Hematopoietic multipotent progenitor cell treated with erythropoietin and hydrocortisone succinate and interleukin-3 and kit ligand, for 17 days (in vitro differentiated cells): Measurements from ENCODE around the gene MKNK2.

Experiments
- DNase-seq: peaks from one replicate; pipeline ENCODE4 v3.0.0-alpha.2; 2015; ENCODE audit warnings: low spot score

MKNK2 gene

GRCh38 chr19:2032296-2032941 lies 18.6 kb downstream of the MKNK2 start:
- no peak for DNase-seq

GRCh38 chr19:2027361-2027760 lies 23.7 kb downstream of the MKNK2 start:
- DNase-seq = no peak

DNA sequence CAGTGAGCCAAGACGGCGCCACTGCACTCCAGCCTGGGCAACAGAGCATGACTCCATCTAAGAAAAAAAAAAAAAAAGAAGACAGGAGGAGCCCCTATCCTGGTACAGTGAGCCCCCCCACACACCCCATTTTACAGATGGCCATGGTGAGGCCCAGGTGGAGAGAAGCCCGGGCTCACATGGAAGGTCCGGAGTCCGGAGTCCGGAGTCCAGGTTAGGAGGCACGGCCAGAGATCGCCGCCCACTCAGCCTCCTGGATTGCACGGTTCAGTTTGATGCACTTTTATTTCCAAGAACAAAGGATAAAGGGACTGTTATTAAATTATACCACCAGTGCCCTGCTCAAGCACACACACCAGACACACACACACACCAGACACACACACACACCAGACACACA lies 24.3 kb downstream of the MKNK2 start:
- DNase-seq = no peak

DNA sequence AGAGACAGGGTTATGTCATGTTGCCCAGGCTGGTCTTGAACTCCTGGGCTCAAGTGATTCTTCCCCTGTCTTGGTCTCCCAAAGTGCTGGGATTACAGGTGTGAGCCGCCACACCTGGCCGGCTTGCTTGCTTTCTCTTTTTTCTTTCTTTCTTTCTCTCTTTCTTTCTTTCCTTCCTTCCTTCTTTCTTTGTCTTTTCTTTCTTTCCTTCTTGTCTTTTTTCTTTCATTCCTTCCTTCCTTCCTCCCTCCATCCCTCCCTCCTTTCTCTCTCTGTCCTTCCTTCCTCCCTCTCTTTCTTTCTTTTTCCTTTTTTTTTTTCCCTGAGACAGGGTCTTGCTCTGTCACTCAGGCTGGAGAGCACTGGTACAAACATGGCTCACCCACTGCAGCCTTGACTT lies 28.8 kb downstream of the MKNK2 start:
- DNase-seq = no peak

- DNase-seq = no peak
Observed at GRCh38 chr19:2021453-2022140, 29.4 kb downstream of the MKNK2 start.

DNA sequence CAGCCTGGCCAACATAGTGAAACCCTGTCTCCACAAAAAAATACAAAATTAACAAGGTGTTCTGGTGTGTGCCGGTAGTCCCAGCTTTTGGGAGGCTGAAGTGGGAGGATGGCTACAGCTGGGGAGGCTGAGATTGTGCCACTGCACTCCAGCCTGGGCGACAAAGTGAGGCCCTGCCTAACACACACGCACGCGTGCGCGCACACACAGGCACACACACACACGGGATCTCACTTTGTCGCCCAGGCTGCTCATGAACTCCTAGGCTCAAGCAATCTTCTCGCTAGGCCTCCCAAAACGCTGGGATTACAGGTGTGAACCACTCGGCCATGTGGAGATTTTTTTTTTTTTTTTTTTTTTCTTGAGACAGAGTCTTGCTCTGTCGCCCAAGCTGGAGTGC lies 32.3 kb downstream of the MKNK2 start:
- DNase-seq = no peak

GRCh38 chr19:2016041-2016807 lies 34.8 kb downstream of the MKNK2 start:
- DNase-seq = peak; percentile 40

- DNase-seq = peak; percentile 46
Observed at GRCh38 chr19:2015608-2015950, 35.5 kb downstream of the MKNK2 start, which contains the start of gene BTBD2. TSS of gene BTBD2 (minus strand) at chr19:2015714. CDS start at chr19:2015703, 11 bp downstream.

DNA sequence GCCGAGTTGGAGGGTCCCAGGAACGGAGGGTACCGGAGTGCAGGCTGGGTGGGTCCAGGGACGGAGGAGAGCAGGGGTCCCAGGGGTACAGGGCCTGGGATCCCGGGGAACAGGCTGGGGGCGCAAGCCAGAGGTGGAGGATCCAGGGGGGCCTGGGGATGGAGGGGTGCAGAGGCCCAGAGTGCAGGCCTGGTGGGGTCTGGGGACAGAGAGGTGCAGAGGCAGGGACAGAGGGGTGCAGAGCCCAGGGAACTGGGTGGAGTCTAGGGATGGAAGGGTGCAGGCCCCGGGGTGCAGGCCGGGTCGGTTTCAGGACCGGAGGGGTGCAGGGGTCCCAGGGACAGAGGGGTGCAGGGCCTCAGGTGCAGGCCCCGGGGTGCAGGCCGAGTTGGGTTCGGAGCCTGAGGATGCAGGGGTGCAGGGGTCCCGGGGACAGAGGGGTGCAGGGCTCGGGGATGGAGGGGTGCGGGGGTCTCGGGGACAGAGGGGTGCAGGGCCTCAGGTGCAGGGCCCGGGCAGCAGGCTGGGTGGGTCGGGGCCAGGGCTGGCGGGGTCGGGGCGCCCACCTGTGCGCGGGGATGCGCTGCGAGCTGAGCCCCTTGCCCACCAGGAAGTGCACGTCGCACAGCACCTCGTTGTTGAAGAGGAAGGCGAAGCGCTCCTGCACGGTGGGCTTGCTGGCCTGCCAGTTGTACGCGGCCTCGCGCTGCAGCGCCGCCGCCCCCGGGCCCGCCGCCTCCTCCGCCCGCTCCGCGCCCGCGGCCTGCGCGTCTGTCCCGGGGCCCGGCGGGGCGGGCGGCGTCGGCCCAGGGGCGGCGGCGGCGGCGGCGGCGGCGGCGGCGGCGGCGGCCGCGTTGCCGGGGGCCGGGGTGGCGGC lies 36.1 kb downstream of the MKNK2 start:
- no peak for DNase-seq

DNA sequence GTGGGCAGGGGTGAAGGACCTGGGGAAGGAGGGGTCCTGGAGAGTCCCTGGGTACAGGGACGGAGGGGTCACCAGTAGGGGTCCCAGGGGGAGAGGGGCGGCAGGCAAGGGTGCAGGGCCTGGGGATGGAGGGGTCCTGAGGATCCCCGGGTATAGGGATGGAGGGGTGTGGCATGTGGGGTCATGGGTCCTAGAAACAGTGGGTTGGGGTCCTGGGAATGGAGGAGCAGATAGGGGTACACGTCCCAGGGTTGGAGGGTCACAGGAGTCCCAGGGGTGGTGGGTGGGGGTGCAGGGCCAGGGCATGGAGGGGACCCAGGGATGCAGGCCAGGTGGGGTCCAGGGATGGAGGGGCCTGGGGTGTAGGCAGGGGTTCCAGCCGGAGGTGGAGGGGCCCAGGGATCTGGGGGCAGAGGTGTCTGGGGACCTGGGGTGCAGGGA lies 36.9 kb downstream of the MKNK2 start:
- DNase-seq = no peak

DNA sequence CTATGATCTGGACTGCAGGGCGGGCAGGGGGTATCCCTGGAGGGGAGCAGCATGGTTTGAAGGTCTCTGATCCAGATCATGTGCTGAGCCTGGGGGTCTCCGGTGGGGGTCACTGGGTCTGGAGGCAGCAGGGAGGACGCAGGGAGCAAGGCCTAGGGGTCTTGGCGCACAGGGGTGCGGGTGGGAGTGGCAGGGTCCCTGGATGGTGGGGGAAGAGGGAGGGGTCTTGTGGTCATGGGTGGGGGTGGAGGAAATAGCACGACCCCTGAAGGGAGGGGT lies 37.4 kb downstream of the MKNK2 start:
- no peak for DNase-seq

- DNase-seq = no peak
Observed at GRCh38 chr19:2012941-2013682, 37.9 kb downstream of the MKNK2 start.

DNA sequence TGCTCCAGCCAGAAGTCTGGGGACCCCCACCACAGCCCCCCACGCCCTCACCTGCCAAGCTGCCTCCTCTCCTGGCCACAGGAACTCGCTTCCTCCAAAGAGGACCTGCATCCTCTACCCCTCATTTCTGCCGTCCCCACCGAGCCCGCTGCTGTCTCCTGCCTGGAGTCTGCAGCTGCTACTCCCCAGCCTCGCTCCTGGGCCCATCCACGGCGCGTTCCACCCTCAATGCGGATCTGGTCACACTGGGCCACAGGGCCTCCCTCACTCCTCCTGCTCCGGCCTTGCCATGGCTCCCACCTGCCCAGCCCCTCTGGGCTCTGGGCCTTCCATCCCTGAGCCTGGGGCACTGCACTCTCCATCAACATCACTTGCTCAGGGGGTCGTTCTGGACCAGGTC lies 39.9 kb downstream of the MKNK2 start:
- no peak for DNase-seq

DNA sequence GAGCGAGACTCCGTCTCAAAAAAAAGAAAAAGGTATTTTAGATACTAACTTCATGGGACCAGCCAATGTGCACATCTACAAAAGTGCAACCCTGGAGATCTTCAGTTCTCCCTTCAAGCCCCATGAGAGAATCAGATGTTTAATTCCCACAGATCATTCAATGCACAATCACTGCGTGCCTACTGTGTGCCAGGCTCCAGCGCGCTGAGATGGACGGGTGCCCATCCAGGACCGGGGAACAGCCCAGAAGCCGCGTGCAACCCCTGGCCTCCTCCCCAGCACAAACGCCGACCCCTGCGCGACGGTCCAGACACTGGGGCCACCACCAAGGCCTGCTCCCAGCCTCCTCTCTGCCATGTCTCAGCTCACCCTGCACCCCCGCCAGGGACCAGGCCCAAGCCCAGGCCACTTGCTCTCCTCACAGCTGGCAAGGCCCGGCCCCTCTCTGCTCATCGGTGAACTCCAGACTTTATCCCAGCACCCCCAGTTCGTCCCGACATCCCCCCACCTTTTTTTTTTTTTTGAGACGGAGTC lies 40.8 kb downstream of the MKNK2 start:
- no peak for DNase-seq

GRCh38 chr19:2003874-2004273 lies 47.2 kb downstream of the MKNK2 start:
- DNase-seq = no peak

- no peak for DNase-seq
Observed at GRCh38 chr19:1999856-2000515, 51.1 kb downstream of the MKNK2 start.

DNA sequence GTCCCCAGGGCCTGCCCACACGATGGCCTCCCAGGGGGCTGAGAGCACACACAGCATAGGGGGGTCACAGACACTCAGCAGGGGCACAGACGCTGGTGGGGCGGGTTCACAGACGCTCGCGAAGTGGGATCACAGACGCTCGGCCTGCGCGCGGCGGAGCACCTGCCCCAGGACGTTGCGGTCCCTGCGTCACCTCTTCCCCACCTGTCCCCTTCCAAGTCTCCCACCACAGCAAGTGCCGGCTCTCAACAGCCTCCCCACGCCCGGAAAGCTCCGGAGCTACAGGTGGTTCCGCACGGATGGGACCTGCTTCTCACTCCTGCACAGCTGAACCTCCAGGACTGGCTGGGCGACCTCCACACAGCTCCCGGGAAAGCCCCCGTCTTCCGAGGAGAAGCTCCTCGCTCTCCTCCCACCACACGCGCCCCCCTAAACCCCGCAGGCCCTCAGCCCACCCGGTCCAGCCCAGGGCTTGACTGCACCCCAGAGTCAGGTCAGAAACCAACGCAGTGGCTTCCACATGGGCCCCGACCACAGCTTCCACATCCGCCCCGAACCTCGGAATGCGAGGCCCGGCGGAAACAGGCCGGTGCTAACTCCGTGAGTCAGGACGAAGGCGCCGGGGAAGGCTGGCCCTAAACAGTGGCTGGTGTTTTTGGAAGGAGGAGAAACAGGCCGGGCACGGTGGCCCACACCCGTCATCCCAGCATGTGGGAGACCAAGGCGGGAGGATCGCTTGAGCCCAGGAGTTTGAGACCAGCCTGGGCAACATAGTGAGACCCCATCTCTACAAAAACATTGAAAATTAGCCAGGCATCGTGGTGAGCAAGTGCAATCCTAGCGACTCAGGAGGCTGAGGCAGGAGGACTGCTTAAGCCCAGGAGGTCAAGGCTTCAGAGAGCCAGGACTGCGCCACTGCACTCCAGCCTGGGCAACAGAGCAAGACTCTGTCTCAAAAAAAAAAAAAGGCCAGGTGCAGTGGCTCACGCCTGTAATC lies 52.0 kb downstream of the MKNK2 start:
- DNase-seq = no peak

GRCh38 chr19:1997353-1998233 lies 53.5 kb downstream of the MKNK2 start:
- no peak for DNase-seq
